Measurements from ENCODE around the gene TP53I13.

Gene TP53I13

DNA sequence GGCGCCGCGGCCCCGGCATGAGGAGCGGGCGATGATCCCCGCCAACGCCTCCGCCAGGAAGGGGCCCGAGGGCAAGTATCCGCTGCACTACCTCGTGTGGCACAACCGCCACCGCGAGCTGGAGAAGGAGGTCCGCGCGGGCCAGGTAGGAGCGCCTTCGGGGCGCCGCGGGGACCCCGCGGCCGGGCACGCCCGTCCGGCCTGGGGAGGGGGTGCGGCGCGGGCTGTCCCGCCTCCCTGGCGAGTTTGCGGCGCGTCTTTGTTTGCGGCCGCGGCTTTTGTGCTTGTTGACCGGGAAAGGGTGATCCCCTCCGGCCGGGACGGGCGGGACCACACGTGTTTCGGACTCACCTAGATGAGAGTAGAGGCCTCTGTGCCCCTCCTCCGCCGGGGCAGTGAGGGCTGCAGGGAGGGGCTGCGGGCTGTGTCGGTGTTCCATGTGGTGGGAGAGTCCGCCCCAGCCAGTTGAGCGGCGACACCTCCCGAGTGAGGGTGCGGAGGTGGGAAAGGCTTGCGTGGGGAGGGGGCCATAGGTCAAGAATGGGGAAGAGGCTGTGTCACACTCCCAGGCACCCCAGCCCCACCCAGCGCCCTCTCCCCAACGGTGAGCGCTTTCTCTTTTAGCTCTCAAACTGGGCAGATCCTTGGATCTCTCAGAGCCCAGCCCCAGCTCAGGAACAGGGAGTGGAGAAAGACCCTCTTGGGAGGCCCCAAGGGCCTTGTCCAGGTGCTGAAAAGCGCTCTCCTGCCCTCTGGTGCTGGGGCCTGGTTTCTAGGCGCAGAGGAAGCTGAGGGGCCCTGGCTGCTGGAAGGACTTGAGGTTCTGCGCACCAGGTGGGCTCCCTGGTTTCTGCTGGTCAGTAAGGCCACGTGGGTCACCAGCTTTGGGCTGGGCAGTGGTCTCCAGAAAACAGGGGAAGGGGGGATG is 25.4 kb downstream of the TP53I13 start:
- DNase-seq (ENCODE audit: low spot score), result peak; percentile 69

DNA sequence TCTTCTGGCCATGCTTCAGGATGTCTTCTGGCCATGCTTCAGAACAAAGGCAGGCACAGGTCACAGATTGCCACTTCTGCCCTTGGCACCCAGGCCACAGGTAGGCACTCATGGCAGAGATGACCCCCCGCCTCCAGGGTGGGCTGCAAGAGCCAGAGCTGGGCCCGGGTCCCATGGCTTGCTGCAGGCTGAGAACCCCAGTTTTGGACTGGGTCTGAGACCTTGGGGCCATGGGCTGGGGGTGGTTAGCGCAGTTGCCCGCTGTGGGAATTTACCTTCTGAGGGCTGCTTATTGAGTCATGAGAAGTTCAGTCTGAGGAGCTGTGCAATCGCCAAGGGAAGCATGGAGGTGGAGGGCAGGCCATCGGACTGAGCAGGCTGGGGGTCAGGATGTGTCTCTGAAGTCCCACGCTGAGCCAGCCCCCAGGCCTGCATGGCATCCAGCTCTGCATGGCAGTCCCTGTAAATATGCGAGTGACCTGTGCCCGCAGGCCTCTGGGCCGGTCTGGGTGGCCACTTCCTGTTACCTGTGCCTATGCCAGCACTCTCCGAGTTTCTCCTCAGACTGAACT is 26.1 kb downstream of the TP53I13 start:
- no peak for DNase-seq (ENCODE audit: low spot score)

DNA sequence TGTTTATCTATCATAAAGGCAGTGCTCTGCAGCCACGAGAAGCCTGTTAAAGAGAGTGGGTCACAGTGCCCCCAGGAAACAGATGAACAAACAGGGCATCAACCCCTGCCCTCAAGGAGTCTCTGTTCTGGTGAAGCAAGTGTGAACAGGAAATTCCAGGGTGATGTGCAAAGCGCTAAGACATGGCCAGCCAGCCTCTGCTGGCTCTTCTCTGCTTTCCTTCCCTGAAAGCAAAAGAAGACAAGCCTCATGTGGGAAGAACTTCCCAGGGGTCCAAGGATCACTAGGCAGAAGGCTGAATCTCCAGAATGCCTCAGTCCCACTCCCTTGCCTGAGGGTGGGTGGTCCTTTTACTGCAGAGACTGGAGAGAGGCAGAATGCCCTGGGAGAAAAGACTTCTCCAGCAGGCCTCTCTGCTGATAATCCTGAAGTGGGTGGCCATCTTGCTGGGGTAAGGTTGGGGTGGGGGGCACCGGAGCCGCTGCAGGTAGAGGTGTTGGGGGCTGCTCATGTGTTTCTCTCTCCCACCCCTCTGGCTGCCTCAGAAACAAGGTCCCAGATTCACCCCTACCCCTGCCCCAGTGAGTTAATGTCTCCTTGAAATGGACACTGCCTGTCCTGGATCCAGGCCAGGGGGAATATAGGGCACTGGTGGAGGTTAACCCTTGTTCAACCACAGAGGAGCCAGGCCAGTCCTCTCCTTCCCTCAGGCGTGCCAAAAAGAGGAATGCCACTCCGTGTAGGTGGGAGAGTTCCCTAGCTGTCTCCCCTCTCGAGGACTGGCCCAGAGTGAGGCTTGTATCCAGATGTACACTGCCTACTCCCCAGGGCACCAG is 26.8 kb downstream of the TP53I13 start:
- DNase-seq (ENCODE audit: low spot score), result no peak

DNA sequence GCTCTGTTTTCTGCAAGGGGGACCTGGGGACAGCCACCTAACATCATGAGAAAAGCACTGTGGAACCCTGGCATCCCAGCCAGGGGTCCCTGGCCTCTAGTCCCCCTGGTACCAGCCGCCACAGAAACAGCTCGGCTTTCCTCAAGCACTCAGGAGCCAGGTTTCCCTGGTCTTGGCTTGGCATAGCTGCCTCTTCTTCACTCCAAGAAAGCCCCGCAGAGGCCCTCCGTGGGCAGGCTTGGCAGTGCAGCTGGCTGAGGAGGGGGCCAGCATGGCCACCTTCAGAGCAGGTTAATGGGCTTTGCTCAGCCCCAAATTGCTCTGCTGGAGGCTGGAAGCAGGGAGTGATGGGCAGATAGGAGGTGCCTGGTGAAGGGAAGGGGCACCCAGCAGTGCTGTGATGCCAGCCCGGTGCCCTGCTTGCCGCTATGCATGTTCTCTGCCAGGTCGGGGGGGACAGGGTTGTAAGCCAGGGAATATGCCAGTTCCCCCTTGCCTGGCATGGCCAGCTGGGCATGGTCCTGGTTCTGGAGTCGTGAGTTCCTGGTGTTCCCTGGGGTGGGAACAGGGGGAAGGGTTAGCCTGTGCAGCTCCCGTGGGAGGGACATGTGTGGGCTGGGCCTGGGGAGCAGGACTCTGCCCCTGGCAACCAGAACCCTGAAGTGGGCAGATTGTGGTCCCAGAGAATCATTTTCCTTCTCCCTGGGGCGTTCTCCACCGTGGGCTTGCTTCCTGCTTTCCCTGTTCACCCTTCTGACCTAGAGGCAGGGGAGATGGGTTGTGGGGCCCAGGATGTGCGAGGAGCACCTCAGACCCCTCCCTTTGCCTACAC is 27.7 kb downstream of the TP53I13 start:
- no peak for DNase-seq (ENCODE audit: low spot score)

DNA sequence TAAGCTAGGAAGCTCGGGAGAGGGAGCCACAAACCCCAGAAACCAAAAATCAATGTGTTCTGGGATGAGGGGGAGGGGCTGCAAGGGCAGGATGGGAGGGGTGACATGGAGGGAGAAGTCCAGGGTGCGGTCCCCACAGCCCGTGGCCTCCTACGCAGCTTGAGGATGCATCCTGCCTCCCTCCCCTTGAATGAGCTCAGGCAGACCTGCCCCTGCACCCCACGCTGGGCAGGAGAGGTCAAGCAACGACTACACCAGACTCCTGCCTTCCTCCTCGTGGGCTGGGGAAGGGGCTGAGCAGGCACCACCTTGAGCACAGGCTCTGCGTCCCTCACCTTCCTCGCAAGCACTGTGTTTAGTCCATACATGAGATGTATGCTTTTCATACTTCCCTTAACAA is 28.3 kb downstream of the TP53I13 start:
- no peak for DNase-seq (ENCODE audit: low spot score)

DNA sequence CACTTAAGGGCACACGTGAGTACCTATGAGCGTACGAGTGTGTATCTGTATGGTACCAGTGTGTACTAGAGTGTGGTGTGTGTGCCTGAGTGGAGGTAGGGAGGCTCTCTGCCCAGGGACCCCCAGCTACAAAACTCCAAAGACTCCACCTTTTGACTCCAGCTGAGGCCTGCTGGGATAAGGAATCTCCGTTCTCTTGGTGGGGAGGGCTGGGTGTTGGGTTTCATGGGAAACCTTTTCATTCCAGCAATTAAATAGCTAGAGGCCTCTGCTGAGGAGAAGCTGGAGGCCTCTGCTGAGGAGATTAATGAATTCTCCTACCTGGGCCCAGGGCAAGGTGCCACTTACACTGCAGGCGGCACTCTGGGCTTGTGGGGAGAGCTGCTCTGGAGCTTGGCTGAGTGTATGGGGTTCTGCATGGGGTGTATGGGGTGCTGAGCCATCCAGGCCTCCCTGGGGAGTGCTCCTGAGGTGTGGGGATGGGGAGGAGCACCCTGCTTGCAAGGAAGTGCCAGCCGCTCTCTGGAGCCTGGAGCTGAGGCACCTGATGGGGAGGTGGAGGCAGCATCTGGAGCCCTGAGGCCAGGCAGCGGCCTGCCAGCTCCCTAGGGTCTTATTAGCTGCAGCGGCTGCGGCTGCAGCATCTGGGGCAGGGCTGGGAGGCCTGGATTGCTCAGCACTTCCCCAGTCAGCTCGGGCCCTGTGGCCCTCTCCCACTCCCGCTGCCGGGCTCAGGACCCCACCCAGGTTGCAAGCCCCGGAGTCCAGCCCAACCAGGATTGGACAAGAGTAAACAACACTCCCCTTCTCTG is 29.1 kb downstream of the TP53I13 start:
- no peak for DNase-seq (ENCODE audit: low spot score)

DNA sequence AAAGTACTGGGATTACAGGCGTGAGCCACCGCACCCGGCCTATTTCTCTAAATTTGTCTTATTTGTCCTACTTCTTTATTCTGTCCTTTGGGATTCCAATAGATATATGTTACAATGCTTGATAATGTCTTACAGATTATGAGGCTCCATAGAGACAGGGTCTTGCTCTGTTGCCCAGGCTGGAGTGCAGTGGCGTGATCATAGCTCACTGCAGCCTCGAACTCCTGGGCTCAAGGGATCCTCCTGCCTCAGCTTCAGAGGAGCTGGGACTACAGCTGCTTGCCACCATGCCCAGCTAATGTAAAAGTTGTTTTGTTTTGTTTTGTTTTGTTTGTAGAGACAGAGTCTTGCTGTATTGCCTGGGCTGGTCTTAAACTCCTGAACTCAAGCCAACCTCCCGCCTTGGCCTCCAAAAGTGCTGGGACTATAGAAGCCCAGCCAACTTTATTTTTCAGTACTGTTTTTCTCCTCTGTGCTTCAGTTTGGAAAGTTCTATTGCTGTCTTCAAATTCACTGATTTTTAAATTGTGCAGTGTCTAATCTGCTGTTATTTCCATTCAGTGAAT is 34.7 kb downstream of the TP53I13 start:
- DNase-seq (ENCODE audit: low spot score), result no peak

DNA sequence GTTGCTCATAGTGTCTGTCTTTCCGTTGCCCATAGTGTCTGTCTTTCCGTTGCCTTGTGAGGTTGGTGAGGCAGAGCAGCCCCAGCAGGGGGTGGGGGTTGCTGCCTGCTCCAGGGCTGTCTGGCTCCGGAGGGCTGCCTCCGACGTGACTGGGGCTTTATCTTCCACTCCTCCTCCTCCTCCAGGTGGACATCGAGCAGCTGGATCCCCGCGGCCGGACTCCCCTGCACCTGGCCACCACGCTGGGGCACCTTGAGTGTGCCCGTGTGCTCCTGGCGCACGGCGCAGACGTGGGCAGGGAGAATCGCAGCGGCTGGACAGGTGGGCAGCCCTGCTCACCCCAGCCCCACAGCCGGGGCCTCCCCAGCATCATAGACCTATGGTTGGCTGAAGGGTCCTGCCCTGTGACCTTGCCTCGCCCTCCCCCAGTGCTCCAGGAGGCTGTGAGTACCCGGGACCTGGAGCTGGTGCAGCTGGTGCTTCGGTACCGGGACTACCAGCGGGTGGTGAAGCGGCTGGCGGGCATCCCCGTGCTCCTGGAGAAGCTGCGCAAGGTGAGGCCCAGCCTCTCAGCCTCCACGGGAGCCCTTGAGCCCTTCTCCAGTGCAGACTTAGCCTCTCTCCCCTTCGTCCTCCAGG is 39.2 kb downstream of the TP53I13 start:
- DNase-seq (ENCODE audit: low spot score), result peak; percentile 3

DNA sequence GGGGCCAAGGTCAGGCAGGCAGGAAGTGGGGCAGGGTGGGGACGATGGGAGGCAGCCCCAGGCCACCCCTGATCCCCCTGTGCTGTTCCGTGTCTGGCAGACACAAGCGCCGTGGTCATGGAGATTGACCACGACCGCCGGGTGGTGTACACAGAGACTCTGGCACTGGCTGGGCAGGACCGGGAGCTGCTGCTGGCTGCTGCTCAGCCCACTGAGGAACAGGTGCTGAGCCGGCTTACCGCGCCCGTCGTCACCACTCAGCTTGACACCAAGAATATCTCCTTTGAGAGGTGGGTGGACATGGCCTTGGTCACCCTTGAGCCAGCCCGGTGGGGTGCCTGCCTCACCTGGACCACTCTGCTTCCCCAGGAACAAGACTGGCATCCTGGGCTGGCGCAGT is 40.5 kb downstream of the TP53I13 start:
- no peak for DNase-seq (ENCODE audit: low spot score)

DNA sequence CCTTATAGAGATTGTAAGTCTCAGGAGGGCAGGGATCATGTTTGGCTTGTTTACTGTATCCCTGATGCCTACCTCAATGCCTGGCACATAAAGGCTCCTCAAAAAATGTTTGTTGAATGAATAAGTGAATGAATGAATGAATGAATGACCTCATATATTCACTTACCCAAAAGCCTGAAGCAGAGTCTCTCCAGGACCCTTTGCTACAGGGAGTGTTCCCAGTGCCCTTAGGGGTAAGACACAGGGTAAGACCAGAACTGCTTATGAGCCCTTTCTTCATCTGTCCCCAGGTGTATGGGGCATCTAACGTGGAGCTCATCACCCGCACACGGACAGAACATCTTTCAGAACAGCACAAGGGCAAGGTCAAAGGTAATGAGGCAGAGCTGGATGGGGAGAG is 41.9 kb downstream of the TP53I13 start:
- DNase-seq (ENCODE audit: low spot score), result no peak

DNA sequence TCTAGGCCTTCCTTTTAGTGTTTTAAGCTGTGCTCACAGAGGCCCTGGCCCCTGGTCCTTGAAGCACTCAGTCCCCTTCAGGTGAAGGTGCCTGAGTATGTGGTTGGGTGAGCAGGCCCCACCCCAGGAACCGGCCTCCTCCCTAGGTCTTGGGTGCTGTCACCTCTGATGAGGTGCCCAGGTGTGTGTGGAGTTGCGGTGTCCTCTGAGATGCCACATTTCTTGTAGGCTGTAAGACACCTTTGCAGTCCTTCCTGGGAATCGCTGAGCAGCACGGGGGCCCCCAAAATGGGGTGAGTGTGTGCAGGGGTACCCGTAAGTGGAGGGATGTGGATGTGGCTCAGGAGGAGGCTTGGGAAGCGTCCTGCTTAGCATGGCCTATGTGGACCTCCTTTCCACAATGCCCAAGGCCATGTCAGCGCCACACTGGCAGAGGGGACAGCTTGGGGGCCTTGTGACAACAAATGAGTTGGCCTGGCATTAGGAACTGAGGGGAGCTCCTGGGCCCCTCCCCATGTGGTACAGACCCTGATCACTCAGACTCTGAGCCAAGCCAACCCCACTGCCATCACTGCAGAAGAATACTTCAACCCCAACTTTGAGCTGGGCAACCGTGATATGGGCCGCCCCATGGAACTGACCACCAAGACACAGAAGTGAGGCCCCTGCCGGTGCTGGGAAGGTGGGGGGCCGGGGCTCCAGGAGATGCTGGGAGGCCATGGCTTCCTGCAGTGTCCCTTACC is 43.0 kb downstream of the TP53I13 start:
- peak; percentile 6 for DNase-seq (ENCODE audit: low spot score)

DNA sequence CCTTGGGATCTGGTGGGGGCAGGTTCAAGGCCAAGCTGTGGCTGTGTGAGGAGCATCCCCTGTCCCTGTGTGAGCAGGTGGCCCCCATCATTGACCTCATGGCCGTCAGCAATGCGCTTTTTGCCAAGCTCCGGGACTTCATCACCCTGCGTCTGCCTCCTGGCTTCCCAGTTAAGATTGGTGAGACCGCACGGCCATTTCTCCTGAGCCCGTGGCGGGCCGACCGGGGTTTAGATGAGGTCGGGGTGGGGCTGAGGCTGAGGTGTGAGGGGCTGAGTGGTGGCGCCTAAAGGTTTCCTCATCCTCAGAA is 43.5 kb downstream of the TP53I13 start:
- DNase-seq (ENCODE audit: low spot score), result no peak

DNA sequence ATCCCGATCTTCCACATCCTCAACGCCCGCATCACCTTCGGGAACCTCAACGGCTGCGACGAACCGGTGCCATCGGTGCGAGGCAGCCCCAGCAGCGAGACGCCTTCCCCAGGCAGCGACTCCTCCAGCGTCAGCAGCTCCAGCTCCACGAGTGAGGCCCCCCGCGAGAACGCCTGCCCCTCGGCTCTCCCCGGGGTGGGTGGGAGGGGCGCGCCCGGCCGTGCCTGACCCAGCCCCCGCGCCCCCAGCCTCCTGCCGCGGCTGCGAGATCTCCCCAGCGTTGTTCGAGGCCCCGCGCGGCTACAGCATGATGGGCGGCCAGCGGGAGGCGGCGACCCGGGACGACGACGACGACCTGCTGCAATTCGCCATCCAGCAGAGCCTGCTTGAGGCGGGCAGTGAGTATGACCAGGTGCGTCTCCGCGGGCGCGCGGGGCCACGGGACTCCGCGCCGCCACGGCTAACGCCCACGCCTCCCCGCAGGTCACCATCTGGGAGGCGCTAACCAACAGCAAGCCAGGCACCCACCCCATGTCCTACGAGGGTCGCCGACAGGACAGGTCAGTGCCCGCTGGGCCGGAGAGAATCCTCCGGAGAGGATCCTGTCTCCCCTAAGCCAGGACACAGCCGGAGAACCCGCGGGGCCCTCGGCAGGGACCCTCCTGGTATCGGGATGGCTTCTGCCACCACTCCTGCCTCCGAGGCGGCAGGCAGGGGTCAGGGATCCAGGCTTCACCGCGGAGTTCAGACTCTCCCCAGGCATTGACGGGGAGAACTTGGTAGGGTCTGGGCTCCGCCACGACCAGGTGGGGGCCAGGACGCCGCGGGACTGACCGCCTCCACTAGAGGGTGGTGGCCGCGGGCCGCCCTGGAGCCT is 44.1 kb downstream of the TP53I13 start:
- no peak for DNase-seq (ENCODE audit: low spot score)

DNA sequence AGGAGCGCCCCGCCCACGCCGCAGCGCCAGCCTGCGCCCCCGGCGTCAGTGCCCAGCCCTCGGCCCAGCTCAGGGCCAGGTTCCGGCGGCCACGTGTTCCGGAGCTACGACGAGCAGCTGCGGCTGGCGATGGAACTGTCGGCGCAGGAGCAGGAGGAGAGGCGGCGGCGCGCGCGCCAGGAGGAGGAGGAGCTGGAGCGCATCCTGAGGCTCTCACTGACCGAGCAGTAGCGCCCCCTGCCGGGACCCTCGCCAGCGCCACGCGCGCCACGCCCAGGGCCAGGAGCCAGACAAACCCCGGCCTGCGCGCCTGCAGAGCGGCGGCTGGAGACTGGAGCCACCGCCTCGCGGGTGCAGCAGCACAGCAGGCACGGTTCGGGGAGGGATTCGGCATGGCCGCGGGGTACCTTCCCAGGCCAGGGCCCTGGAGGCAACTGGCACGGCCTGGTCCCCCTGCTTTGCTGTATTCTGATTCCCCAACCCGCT is 44.9 kb downstream of the TP53I13 start:
- DNase-seq (ENCODE audit: low spot score), result peak; percentile 92

DNA sequence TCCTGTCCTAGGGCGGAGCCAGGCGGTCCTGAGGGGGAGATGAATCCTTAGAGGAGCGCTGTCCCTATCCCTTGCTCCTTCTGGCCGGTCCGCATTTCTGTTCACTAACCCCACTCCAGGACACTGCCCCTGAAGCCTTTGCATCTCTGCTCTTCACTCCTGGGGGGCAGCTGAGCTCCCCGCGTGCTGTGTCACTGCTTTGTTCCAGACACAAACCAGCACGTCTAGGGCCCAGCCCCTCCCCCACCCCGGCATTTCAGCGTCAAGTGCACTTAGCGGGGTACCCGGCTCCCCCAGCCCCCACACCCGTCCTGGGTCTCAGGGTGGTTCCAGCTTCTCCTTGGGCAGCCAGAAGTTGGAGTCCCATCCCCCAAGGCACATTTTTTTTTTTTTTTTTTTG is 45.4 kb downstream of the TP53I13 start:
- DNase-seq (ENCODE audit: low spot score), result no peak

DNA sequence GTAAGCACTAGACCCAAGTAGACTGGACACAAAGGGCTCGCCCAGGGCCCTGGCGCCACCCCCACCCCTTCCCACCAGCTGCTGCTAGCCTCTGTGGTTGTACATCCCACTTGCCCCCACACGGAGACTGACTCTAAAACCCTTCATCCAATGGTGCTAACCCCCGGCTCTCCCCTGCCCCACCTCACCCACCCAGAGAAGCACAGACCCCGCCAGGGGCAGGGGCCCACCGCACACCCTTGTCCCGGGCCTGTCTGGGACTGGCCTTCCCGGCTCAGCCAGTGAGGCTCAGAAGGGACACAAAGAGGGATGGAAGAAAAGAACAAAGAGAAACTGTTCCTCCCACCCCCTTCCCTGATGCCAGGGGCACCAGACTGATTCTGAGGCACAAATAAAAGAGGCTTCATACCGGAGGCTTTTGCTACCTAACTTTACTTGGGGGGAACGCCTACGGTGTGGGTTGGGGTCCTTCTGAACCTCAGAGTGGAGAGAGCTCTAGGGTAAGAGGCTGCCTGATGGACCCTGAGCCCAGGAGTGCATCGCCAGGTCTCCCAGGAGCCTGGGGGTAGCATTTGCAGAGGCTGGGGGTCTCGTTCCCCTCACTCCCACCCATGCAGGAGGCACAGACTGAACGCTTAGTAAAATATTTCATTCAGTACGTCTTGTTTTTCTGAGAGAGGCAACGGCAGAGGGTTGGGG is 46.0 kb downstream of the TP53I13 start:
- no peak for DNase-seq (ENCODE audit: low spot score)

DNA sequence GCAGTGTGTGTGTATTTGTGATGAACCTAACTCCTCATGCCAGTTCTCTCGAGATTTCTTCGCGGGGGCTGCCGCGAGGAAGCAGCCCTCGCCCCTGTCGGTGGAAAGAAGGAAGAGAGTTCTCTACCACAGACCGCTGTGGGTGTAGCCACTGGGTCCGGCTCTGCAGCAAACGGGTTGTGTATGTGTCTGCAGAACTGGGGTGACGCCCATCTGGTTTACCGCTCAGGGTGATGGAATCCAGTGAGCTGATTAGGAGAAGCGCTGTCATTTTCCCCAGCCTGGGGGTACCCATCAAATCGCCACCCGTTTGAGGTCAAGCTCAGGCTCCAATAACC is 46.5 kb downstream of the TP53I13 start:
- peak; percentile 68 for DNase-seq (ENCODE audit: low spot score)

All from HuH-7.5 (cell line).